Measurements from ENCODE around the gene SLCO4A1.

The SLCO4A1 gene

DNA sequence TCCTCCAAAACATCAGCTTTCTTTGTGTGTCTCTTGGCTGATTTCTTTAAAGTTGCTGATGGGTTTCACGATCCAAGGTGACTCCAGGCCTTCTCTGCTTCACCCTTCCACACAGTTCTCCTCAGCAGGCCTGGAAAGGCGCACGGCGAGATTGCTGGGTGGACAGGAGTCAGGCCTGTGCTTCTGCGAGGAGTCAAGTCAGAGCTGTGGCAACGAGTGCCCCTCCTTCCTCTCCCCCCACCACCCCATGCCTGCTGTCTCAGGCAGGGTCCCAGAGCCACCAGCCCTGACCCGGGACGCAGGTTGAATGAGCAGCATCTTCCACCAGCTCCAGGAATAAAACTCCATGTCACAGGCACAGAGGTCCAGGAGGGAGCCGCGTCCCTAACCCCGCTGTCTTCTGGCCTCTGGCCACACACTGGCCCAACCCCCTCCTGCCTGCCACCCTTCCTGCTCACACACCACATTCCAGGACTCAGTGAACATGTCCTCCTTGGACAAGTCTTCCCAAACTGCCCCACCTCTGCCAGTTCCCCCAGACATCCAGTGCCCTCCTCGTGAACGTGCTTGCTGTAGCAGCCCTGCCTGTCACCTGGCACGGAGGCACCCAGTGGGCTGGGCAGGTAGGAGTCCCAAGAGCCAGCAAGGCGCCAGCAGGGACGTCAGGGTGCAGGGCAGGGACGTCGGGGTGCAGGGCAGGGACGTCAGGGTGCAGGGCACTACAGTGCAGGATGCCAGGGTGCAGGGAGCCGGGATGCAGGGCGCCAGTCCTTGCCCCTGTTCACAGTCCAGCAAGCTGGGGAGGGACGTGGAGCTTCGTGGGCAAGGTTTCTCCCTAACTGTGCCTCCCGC is 59.1 kb downstream of the SLCO4A1 start:
- DNase-seq (ENCODE audit: low read depth) = no peak

GRCh38 chr20:62702013-62702300 is 59.7 kb downstream of the SLCO4A1 start:
- no peak for DNase-seq (ENCODE audit: low read depth)

DNA sequence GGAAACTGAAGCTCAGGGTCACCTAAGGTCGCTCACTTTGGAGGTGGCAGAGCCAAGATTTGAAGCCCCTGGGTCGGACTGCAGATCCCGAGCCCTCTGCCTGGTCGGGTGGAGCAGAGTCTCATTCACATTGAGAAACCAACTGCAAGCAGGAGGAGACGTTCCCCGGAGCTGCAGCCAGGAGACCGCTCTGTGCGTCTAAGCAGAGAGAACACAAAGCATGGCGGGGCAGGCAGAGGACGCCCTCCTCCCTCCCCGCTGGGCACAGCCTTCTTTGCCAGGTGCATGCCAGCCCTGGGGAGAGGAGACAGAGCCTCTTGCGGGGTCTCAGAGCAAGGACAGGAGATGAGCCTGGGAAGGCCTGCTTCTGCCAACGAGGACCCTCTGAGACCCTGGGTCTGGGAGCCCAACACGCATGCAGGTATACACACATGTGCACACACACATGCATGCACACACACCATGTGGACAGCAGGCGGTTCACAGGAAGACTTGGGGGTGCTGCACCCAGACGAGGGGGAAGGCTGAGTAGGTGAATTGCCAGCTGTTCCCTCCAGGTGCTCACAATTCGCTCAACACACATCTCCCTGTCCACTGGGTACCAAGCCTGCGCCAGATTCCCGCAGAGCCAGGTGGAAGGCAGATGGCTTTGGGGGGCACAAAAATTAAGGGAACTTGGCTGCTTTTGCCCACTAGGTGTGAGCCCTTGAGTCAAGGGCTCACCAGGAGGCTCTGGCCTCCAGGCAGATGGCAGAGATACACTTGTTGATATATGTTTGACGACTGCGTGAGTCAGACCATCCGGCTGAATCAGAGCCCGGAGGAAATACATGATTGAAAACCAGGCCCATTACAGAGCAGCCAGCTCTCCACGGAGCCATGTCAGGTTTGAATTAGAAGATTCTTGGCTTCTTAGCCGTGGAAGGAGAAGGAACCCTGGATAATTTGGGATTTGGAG is 60.9 kb downstream of the SLCO4A1 start:
- DNase-seq (ENCODE audit: low read depth) = peak; percentile 91

DNA sequence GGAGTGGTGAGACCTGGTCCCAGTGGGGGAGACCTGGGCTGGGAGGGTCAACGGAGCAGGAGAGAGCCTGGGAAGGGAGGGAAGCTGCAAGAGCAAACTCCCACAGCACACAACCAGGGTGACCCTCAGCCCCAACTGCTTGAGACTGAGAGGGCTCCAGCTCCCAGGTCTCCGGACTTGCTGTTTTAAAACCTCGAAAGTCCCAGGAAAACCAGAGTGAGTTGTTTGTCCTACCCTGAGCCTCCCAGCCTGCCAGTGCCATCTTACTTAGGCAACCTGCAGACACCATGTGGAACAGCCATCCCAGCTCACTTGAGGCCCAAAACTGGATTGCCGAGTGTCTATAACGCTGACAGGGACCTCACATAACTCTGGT is 61.5 kb downstream of the SLCO4A1 start:
- DNase-seq (ENCODE audit: low read depth) = no peak

GRCh38 chr20:62704341-62704948 is 62.1 kb downstream of the SLCO4A1 start:
- DNase-seq (ENCODE audit: low read depth) = peak; percentile 91

DNA sequence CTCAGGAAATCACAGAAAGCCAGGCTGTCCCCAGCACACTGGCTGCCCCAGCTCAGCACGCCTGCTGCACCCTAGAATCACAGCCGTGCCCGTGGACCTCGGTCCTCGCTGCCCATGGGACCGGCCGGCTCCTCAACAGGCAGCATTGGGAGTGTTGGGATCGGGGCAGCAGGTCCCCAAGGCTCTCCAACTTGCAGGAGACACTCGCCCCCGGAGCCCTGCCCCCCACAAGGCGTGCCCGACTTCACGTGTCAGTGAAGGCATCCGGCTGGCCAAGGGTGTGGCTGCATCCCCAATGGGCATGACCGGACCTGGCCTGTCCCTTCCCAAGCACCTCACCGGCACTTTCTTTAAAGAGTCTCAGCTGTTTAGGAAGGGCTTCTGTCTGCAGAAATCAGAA is 63.3 kb downstream of the SLCO4A1 start:
- no peak for DNase-seq (ENCODE audit: low read depth)

DNA sequence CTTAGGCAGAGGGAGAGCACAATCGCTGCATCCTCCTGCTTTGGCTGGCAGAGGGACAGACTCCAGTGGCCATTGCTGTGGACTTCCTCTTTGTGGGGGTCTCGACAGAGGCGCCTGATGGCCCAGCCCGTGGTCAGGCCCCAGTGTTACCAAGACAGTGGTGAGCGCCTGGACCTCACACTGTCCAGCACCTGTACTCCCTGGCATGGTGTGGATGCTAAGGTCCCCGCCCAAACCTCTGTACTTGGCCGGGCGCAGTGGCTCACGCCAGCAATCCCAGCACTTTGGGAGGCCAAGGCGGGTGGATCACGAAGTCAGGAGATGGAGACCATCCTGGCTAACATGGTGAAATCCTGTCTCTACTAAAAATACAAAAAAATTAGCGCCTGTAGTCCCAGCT is 64.0 kb downstream of the SLCO4A1 start:
- no peak for DNase-seq (ENCODE audit: low read depth)

- DNase-seq (ENCODE audit: low read depth) = no peak
These were observed 64.6 kb downstream of the SLCO4A1 start for GRCh38 chr20:62706857-62707256.

- no peak for DNase-seq (ENCODE audit: low read depth)
These were observed 65.1 kb downstream of the SLCO4A1 start for GRCh38 chr20:62707276-62707920.

- no peak for DNase-seq (ENCODE audit: low read depth)
These were observed 65.7 kb downstream of the SLCO4A1 start for GRCh38 chr20:62707921-62708521.

- DNase-seq (ENCODE audit: low read depth) = no peak
These were observed 66.6 kb downstream of the SLCO4A1 start, which contains the start of gene NTSR1 for GRCh38 chr20:62708591-62709536. Gene NTSR1 (plus strand): TSS chr20:62708836. CDS start chr20:62709208, 372 bp downstream.

GRCh38 chr20:62709537-62709905 is 67.2 kb downstream of the SLCO4A1 start:
- DNase-seq (ENCODE audit: low read depth) = no peak

DNA sequence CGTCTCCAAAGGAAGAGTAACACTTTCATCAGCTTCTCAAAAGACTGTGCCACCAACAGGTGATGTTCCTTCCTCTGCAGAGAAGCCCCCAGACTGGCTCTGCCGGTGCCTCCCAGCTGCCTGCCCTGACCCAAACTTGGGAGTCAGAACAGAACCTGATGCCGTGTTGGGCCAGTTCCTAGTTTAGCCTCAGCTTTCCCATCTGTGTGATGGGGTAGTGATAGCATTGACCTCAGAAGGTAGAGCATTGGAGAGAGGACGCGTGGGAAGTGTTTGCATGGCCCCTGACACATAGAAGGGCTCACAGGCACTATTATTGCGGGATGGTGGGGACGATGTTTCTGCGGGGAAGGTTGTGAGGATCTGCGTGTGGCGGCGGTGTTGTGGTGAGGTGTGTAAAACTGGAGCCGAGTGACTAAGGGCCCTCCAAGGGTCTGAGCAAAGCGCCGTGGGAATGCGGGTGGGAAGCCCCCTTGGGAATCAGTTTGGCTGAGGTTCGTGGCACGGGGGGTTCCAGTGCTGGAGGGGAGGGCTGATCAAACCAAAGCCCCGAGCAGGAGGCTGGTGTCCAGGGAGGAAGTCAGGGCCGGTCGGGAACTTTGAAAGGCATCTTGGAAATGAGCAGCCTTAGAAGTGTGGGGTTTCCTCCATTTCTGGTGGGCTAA is 68.0 kb downstream of the SLCO4A1 start:
- DNase-seq (ENCODE audit: low read depth) = no peak

DNA sequence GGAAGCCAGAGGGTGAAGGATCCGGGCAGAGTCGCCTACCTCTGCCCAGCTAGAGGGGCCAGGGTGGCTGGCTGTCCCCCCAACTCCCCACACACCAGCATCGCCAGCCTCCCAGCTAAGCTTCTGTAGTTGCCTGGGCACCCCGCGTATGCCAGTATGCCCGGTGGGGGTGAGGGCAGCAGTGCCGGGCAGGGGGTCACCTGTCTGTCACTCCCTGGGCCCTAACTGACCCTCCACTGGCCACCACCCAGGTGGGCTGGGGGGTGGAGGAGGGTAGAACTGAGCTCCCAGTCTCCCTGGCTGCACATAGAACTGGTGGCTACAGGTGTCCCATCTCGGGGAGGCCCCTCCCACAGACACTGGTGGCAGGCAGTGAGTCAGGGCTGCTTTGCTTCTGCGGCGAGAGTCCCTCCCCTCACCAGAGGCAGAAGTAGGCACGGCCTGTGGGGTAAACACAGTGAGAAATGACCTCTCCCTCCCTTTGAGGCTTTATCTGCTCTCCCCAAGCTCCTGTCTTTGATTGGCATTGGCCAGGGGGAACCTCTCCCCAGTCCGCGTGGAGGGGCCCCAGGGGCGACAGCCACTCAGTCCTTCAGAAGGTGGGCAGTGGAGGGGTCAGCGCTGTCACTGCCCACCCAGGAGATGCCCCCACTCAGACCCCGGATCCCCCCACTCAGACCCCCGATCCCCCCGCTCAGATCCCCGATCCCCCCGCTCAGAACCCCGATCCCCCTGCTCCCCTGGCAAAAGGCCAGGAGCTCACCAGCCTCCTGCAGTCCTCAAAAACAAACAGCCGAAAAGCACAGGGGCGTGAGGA is 68.8 kb downstream of the SLCO4A1 start:
- DNase-seq (ENCODE audit: low read depth) = peak; percentile 6

DNA sequence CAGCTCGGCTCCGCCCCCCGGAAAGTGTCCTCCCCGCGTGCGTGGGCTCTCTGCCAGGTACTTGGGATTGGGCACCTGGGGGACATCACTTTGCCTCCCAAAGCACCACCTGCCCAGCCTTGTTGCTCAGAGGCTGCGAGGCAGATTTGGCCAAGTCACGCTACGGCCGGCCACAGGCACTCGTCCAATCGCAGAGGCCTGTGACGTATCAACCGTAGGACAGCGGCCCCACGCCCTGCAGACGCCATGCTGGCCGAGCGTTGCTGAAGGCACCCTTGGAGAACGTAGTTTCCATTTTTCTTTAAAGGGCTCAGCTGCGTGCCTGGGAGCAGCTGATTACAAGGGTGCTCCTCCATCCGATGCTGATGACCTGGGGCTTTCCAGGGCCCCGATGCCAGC is 69.4 kb downstream of the SLCO4A1 start:
- no peak for DNase-seq (ENCODE audit: low read depth)

- no peak for DNase-seq (ENCODE audit: low read depth)
These were observed 70.3 kb downstream of the SLCO4A1 start for GRCh38 chr20:62712606-62713005.

DNA sequence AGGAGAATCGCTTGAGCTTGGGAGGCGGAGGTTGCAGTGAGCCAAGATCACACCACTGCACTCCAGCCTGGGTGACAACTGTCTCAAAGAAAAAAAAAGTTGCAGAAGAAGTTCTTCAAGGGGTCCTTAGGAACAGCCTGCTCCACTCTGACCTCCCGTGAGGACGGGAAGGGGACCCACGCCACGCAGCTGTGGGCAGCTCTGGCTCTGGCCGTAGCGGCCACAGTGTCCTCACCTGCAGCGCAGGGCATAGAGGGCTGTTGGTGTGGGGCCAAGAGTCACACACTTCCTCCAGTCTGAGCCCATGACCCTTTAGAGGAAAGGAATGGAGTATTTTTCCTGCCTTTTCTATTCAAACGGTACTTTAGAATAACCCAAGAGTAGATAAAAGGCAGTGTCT is 71.7 kb downstream of the SLCO4A1 start:
- no peak for DNase-seq (ENCODE audit: low read depth)

GRCh38 chr20:62714799-62715198 is 72.5 kb downstream of the SLCO4A1 start:
- DNase-seq (ENCODE audit: low read depth) = no peak

GRCh38 chr20:62715201-62715600 is 72.9 kb downstream of the SLCO4A1 start:
- DNase-seq (ENCODE audit: low read depth) = no peak
